OCI-LY1 (cell line): Measurements from ENCODE around the gene CLN3.

Experiments
- H2AFZ ChIP-seq: fragments of 200-600 bp; sonication (generic), shearing (Covaris generic); 2 replicates; pipeline ENCODE4 v1.6.0; 2014; ENCODE audit warnings: antibody characterized with exemption, mild to moderate bottlenecking, low read length
- H3F3A ChIP-seq: fragments of 200-600 bp; sonication (generic), shearing (Covaris generic); 2 replicates; pipeline ENCODE4 v1.6.0; 2014; ENCODE audit warnings: mild to moderate bottlenecking, antibody characterized with exemption, low read length, moderate library complexity; ENCODE audit not compliant: insufficient read depth
- H3K27ac ChIP-seq: fragments of 200-600 bp; sonication (generic); 2 replicates; pipeline ENCODE4 v1.5.1; 2014; ENCODE audit warnings: low read length, mixed run types, mild to moderate bottlenecking, low read depth; ENCODE audit not compliant: poor library complexity, severe bottlenecking
- H3K27me3 ChIP-seq: fragments of 200-600 bp; sonication (generic); 2 replicates; pipeline ENCODE4 v1.6.0; 2014; ENCODE audit warnings: antibody characterized with exemption, mild to moderate bottlenecking, low read length, moderate library complexity; ENCODE audit not compliant: insufficient read depth
- H3K36me3 ChIP-seq: fragments of 200-600 bp; sonication (generic); 2 replicates; pipeline ENCODE4 v1.6.1; 2014; ENCODE audit warnings: mild to moderate bottlenecking, antibody characterized with exemption, low read length, moderate library complexity, mixed read lengths; ENCODE audit not compliant: insufficient read depth
- H3K4me1 ChIP-seq: fragments of 200-600 bp; sonication (generic); 2 replicates; pipeline ENCODE4 v1.5.1; 2014; ENCODE audit warnings: mild to moderate bottlenecking, low read length, moderate library complexity; ENCODE audit not compliant: insufficient read depth, severe bottlenecking
- H3K4me2 ChIP-seq: fragments of 200-600 bp; sonication (generic), shearing (Covaris generic); 2 replicates; pipeline ENCODE4 v1.6.1; 2014; ENCODE audit warnings: low read length
- H3K4me3 ChIP-seq: fragments of 200-600 bp; sonication (generic); 2 replicates; pipeline ENCODE4 v1.5.1; 2014; ENCODE audit warnings: low read length, low read depth, mild to moderate bottlenecking, mixed read lengths; ENCODE audit not compliant: poor library complexity, severe bottlenecking
- H3K79me2 ChIP-seq: fragments of 200-600 bp; shearing (Covaris generic); 2 replicates; pipeline ENCODE4 v1.6.1; 2016; ENCODE audit warnings: mixed run types, low read length, mixed read lengths; ENCODE audit not compliant: insufficient read depth
- H3K9ac ChIP-seq: fragments of 200-600 bp; sonication (generic), shearing (Covaris generic); 2 replicates; pipeline ENCODE4 v1.6.1; 2014; ENCODE audit warnings: mild to moderate bottlenecking, low read length, mixed read lengths
- H3K9me2 ChIP-seq: fragments of 200-600 bp; sonication (generic), shearing (Covaris generic); 2 replicates; pipeline ENCODE4 v1.6.1; 2014; ENCODE audit warnings: low read depth, mild to moderate bottlenecking, low read length, mixed read lengths
- H3K9me3 ChIP-seq: fragments of 200-600 bp; shearing (Covaris generic); 2 replicates; pipeline ENCODE4 v1.6.1; 2014; ENCODE audit warnings: low read length, mixed read lengths
- H4K20me1 ChIP-seq: fragments of 200-600 bp; sonication (generic), shearing (Covaris generic); 2 replicates; pipeline ENCODE4 v1.6.0; 2016; ENCODE audit warnings: mild to moderate bottlenecking, low read length; ENCODE audit not compliant: insufficient read depth
- EZH2 ChIP-seq: fragments of 200-600 bp; sonication (generic), shearing (Covaris generic); IDR thresholded peaks from 2 replicates; pipeline ENCODE4 v1.8.0; 2017; ENCODE audit warnings: borderline replicate concordance, mixed run types, mild to moderate bottlenecking, antibody characterized with exemption, low read length, moderate library complexity, mixed read lengths
- TF ChIP-seq, protein P1 (sequence below): fragments of 200-600 bp; sonication (generic), shearing (Covaris generic); IDR thresholded peaks from 2 replicates; pipeline ENCODE4 v1.5.1; 2017; ENCODE audit warnings: mild to moderate bottlenecking, antibody characterized with exemption, low read length, moderate library complexity, mixed read lengths

Gene CLN3

DNA sequence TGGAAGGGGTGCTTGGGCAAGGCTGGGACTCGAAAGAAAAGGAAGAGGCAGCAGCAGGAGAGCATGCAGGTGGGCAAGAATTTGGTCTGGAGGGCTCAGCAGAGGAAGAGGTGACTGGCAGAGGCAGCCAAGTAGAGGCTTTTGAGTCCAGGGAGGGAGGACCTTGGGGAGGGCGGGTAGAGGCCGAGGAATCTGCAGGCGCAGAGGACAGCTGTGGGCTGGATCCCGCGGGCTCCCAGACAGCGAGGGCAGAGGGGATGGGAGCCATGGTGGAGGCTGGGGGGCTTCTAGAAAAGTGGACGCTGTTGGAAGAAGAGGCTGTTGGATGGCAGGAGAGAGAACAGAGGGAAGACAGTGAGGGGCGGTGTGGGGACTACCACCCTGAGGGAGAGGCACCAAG, 5.5 kb upstream of the CLN3 start:
- no peaks in the 10 kb centered on the region for H3K27me3 ChIP-seq
- H4K20me1 ChIP-seq: no peaks in the 10 kb centered on the region
- H2AFZ ChIP-seq: no peak overlapping the region
- no peak overlapping the region for H3K4me3 ChIP-seq
- no peak overlapping the region for H3K4me2 ChIP-seq
- TF ChIP-seq, protein P1, sequence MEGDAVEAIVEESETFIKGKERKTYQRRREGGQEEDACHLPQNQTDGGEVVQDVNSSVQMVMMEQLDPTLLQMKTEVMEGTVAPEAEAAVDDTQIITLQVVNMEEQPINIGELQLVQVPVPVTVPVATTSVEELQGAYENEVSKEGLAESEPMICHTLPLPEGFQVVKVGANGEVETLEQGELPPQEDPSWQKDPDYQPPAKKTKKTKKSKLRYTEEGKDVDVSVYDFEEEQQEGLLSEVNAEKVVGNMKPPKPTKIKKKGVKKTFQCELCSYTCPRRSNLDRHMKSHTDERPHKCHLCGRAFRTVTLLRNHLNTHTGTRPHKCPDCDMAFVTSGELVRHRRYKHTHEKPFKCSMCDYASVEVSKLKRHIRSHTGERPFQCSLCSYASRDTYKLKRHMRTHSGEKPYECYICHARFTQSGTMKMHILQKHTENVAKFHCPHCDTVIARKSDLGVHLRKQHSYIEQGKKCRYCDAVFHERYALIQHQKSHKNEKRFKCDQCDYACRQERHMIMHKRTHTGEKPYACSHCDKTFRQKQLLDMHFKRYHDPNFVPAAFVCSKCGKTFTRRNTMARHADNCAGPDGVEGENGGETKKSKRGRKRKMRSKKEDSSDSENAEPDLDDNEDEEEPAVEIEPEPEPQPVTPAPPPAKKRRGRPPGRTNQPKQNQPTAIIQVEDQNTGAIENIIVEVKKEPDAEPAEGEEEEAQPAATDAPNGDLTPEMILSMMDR: no peak
- no peak for TF ChIP-seq EZH2
- no peaks in the 10 kb centered on the region for H3K36me3 ChIP-seq
- H3F3A ChIP-seq: no peaks in the 10 kb centered on the region
- H3K79me2 ChIP-seq: no peaks in the 10 kb centered on the region
- H3K4me1 ChIP-seq: peaks cover 22% of the 10 kb centered on the region
- H3K9me2 ChIP-seq: no peaks in the 10 kb centered on the region
- no peak overlapping the region for H3K9ac ChIP-seq
- no peaks in the 10 kb centered on the region for H3K9me3 ChIP-seq
- no peak overlapping the region for H3K27ac ChIP-seq

DNA sequence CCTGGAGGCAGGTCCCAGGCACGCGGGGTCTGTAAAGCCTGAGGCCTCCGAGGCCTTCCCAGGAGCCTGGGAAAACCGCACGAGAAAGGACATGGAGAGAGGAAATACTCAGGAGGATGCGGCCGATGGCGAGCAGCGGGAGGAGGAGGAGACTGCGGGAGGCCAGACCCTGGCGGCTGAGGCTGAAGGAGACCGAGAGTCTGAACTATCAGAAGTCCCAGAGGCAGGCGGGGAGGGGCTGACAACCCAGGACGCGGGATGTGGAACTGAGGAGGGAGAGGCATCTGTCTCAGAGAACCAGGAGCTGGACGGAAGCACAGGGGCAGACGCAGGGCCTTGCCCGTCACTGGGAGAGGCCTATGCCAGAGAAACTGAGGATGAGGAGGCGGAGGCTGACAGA, 5.0 kb upstream of the CLN3 start:
- H3K9me3 ChIP-seq: no peaks in the 10 kb centered on the region
- H3F3A ChIP-seq: no peaks in the 10 kb centered on the region
- peaks cover 24% of the 10 kb centered on the region for H3K4me1 ChIP-seq
- no peaks in the 10 kb centered on the region for H3K36me3 ChIP-seq
- no peaks in the 10 kb centered on the region for H4K20me1 ChIP-seq
- H3K27me3 ChIP-seq: no peaks in the 10 kb centered on the region
- no peaks in the 10 kb centered on the region for H3K9me2 ChIP-seq
- H3K4me3 ChIP-seq: no peak overlapping the region
- no peak overlapping the region for H3K27ac ChIP-seq
- TF ChIP-seq EZH2: no peak
- TF ChIP-seq, protein P1: no peak
- no peak overlapping the region for H3K9ac ChIP-seq
- no peaks in the 10 kb centered on the region for H3K79me2 ChIP-seq
- H3K4me2 ChIP-seq: no peak overlapping the region
- no peak overlapping the region for H2AFZ ChIP-seq

DNA sequence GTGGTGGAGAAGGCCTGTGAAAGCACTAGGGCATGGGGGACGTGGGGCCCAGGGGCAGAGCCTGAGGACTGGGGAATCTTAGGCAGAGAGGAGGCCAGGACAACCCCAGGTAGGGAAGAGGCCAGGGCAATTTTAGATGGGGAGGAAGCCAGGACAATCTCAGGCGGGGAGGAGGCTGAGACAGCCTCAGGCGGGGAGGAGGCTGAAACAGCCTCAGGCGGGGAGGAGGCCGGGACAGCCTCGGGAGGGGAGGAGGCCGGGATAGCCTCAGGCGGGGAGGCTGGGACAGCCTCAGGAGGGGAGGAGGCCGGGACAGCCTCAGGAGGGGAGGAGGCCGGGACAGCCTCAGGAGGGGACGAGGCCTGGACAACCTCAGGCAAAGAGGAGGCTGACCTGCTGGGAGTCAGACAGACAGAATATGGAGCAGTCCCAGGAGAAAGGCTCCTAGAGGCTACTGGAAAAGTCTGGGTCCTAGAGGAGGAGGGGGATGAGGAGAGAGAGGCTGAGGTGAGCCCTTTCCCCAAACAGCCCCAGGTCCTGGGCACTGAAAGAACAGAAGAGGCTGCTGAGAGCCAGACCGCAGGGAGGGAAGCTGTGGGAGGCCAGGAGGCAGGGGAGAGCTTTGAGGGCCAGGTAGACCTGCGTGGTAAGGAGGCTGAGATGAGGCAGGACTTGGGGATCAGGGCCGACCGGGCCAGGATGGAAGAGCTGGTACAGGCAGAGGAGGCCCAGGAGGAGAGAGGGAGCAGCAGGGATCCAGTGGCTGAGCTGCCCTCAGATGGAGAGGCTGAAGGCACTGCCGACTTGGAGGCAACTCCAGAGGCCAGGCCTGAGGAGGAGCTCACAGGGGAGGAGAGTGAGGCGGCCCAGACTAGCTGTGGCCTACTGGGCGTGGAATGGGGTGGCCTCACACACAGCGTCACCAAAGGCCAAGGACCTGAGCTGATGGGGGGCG, 4.2 kb upstream of the CLN3 start:
- H3K36me3 ChIP-seq: no peaks in the 10 kb centered on the region
- H3K9ac ChIP-seq: no peak overlapping the region
- H4K20me1 ChIP-seq: no peaks in the 10 kb centered on the region
- no peak for TF ChIP-seq EZH2
- TF ChIP-seq, protein P1: no peak
- H3K27ac ChIP-seq: no peak overlapping the region
- no peaks in the 10 kb centered on the region for H3K27me3 ChIP-seq
- H3K4me2 ChIP-seq: no peak overlapping the region
- no peaks in the 10 kb centered on the region for H3K9me3 ChIP-seq
- peaks cover 27% of the 10 kb centered on the region for H3K4me1 ChIP-seq
- no peaks in the 10 kb centered on the region for H3K9me2 ChIP-seq
- no peaks in the 10 kb centered on the region for H3K79me2 ChIP-seq
- no peak overlapping the region for H2AFZ ChIP-seq
- H3K4me3 ChIP-seq: no peak overlapping the region
- H3F3A ChIP-seq: no peaks in the 10 kb centered on the region
